ENCODE measurements around the gene SREBF1. TPM values are rescaled to one million over a fixed set of nuclear protein-coding genes. Genes with fewer than 3 reads are reported as not detected.

The SREBF1 gene
- total RNA-seq, result 100 to 1,000 TPM in 1 of 2 donors, 10 to 100 TPM in 1; 67.2 to 103 TPM

DNA sequence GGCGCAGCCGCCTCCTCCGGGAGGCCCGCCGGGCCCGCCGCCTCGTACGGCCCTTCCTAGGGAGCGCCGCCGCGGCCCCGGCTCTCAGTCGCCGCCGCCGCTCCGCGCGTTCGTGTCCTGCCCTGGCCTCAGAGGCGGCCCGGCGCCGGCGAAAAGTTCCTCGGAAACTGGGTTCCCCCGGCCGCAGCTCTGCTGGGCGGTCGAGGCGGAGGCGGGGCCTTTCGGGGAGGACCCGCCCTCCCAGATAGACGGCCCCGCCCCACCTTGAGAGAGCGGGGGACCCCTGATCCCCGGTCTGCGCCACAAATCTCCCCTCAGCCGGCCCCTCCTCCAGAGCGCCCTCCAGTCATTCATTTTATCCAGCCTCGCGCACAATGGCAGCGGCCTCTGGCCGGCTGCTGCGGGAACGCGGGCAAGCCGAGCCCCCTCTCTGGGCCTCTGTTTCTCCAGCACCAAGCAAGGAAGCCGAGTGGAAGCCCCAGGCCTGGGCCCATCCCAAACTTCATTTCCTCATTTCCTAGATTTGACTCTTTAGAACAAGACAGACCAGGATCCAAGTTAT is at the start of gene SREBF1:
Gene SREBF1, minus strand, starts transcription at position 169 of the 562 bp plus-strand sequence. CDS start 169 bp downstream, outside the sequence.
- Mint-ChIP-seq H3K36me3 (peaks cover 14% of the 10 kb centered on the region in 2 donors), H3K27ac (peak within 1 kb of the TSS; percentile 90 to 99), H3K9me3 (peaks cover 0 to 7% of the 10 kb centered on the region in 2 donors)
- peak in 1 of 2 donors; percentile 72 for DNase-seq (ENCODE audit: low spot score in 2 of 2)
- ATAC-seq, result peak; percentile 12 to 39

DNA sequence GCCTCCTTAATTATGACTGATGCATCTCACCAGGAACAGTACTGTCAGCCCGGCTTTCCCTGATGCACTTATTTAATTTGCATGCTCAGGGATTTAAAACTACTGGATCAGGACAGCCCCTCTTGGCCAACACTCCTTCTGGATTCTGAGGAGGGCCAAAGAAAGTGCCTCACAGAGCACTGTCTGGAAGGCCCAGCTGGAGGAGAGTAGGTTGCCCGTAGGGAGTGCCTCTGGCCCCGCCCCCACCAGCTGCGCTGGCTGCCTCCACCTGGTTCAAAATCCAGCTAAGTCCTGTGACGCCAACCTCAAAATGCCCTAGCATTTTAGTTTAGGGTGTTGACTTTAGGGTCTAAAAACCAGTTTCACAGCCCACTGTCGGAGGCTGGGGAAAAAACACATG is 49.4 kb upstream of the SREBF1 start:
- ATAC-seq, result no peak
- no peak for DNase-seq (ENCODE audit: low spot score in 2 of 2)
- H3K27ac Mint-ChIP-seq, result no peak overlapping the region
- no peaks in the 10 kb centered on the region for H3K9me3 Mint-ChIP-seq
- no peaks in the 10 kb centered on the region for H3K36me3 Mint-ChIP-seq

DNA sequence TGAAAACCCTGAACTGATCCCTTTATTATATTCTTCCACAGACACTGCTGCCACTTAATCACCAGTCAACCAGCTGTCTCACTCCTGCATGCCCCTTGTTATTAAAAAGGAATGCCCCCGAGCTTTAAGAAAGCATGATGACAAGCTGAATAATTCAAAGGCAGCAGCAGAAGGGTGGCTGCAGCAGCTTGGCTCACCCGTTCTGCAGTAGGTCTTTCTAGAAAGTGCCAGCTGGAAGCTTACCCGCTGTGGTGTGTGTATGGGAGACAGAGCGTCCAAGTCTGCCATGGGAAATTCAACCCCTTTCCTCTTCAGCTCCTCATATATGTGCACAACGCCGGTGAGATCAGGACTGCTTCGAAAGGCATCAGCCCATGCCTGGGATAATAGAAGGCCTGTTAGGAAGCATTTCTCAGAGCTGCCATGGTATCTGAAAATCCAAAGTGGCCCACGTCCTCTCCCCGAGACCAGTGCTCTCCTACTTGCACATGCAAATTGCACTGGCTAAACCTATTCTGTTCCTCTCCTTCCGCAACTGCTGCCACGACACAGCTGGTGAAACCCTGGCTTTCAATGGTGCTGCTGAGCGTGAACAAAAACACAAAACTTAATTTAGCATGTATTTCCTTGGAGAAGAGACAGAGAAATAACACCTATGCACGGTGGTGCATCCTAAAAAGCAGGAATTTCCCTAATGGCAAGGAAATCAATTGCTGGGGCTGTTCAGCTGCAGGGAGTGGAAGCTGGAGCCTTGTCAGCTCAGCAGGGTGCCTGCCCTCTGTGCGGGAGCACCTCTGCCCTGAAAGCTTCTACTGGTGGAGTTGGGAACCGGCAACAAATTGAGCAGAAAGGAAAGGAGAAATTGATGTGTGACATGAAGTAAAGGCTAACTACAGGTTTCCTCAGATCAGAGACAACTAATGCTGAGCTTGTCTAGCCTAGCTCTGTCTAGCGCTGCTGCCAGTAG is 47.9 kb upstream of the SREBF1 start:
- H3K36me3 Mint-ChIP-seq, result no peaks in the 10 kb centered on the region
- DNase-seq (ENCODE audit: low spot score in 2 of 2) (no peak), ATAC-seq (no peak)
- no peak overlapping the region for H3K27ac Mint-ChIP-seq
- no peaks in the 10 kb centered on the region for H3K9me3 Mint-ChIP-seq

DNA sequence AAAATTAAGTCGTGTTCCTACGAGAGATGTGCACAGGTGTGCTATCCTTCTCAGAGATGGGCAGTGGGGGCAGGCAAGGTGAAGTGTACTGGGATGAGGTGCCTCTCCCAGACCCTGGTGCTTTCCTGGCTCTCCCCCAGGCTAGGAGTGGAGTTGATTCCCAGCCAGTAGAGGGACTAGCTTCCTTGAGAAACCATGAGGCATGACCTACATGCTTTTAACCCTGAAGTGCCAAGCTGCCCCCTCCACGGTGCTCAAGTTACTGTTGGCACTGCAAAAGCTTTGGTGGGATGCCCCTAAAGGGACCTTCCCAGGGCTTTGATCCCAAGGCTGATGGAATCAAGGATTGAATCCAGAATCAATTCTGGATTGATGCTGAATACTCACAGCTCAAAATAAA is 47.0 kb upstream of the SREBF1 start:
- Mint-ChIP-seq H3K27ac (no peak overlapping the region), H3K36me3 (no peaks in the 10 kb centered on the region), H3K9me3 (no peaks in the 10 kb centered on the region)
- no peak for DNase-seq (ENCODE audit: low spot score in 2 of 2)
- no peak for ATAC-seq

DNA sequence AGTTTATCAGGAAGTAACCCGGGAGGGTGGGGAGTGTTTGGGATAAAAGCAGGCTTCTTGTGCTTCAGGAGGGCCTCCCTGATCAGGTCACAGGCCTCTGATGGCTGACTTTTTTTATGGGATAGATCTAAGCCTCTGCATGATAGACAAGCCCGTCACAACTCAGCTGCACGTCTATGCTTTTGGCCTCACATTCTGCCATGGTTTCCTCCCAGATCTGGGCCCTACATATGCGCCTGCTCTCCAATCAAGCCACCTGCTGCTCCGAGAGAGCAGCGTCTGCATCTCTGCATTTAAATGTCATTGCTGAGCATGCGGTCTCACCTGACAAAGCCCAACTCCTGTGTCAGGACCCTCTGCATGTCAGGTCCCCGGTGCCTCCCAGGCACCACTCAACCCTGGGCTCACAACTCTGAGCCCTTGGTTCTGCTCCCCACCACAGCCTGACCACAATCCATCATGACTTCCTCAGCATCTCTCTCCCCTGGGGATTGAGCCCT is 45.3 kb upstream of the SREBF1 start:
- no peak for DNase-seq (ENCODE audit: low spot score in 2 of 2)
- Mint-ChIP-seq H3K27ac (peak overlapping the region; percentile 29 to 80), H3K36me3 (no peaks in the 10 kb centered on the region), H3K9me3 (no peaks in the 10 kb centered on the region)
- no peak for ATAC-seq

DNA sequence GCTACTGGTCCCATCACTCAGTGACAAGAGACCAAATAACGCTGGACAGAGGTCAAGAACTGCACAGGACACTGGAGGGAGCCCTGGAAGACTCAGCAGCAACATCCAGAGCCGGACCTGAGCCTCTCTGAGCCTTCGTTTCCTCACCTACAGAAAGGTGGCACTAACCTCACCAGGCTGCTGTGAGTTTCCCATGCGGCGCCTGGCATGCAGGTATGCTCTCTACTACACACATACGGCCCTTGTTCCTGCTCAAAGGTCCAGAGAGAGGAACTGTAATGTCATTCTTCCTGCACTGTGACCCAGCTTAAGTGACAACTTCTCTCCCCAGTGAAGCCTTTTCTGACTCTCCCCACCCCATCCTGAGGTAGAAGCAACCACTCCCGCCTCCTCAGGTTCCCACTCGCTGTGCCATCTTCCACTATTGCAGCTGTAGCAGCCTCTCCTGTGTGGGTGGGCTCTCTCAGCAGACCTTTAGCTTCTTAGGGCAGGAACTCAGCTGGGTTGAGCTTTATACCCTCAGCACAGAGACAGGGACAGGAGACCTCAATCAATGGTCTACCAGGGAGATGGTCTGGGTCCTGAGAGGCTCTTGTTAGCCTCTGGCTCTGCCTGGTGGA is 43.9 kb upstream of the SREBF1 start:
- no peak for ATAC-seq

DNA sequence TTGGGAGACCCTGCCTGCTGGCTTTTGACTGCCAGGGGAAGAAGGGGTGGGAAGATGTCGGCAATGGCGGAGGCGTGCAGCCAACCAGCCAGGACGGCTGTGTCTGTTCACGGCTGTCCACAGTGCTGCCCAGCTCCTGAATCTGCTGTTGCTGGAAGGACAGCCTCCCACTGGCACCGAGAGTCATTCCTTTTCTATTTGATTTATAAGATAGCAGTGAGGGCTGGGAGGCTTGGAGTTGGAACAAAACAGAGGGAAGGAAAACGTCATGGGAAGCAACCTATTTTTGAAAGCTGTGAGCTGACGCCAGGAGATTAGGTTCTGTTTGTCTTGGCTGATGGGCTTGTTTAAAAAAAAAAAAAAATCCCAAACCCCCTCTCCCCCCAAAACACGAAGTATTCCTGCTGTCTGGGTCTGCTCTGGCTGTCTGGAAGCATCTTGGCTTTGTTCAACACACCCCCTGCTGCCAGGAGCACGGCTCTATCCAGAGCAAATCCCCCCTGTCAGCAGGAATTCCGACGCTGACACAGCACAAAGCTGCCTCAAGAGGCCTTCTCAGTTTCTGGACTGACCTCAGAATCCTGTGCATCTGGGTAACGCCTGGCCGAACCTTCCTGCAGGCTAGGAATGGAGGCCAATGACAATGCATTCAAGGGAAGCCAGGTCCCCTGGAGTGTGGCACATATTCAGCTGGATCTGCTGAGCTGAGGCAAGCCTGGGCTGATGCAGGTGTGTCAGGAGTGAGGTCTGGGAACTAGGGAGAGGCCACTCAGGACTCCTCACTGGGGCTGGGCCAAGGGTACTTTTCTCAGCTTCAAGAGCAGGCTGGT is 41.0 kb upstream of the SREBF1 start:
- Mint-ChIP-seq H3K9me3 (no peaks in the 10 kb centered on the region), H3K36me3 (no peaks in the 10 kb centered on the region), H3K27ac (peak overlapping the region in 1 of 2 donors; percentile 81)
- ATAC-seq (no peak), DNase-seq (ENCODE audit: low spot score in 2 of 2) (no peak)

More for the DNA sequence above, 43.9 kb upstream of the SREBF1 start:
- H3K36me3 Mint-ChIP-seq, result no peaks in the 10 kb centered on the region
- peak overlapping the region in 1 of 2 donors; percentile 77 for H3K27ac Mint-ChIP-seq
- no peaks in the 10 kb centered on the region for H3K9me3 Mint-ChIP-seq
- no peak for DNase-seq (ENCODE audit: low spot score in 2 of 2)

DNA sequence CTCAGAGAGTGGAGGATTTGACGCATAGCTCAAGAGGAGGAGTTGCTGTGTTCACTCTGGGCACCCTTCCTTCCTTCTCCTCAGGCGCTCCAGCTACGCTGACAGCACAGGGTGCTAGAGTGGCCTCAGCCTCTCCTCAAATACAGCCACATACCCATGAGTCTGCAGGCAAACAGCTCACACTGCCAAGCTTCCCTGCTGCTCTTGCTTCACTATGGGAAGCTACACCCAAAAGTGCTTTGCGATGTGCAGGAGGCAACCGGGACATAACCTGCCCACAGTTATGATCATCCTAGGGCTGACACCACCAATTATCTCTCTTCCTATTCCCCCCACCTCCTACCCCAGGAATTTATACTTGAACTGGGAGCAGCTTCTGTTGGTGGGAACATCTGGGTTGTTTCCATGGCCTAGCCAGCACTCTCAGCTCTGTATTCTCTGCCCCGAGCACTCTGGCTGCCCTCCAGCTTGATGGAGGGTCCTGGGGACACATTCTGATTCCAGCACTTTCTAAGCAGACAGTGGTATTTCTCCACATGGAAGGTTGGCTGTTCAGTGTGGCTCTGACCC is 40.3 kb upstream of the SREBF1 start:
- H3K27ac Mint-ChIP-seq, result peak overlapping the region in 1 of 2 donors; percentile 81
- DNase-seq (ENCODE audit: low spot score in 2 of 2) (no peak), ATAC-seq (no peak)
- H3K9me3 Mint-ChIP-seq, result no peaks in the 10 kb centered on the region
- H3K36me3 Mint-ChIP-seq, result no peaks in the 10 kb centered on the region

DNA sequence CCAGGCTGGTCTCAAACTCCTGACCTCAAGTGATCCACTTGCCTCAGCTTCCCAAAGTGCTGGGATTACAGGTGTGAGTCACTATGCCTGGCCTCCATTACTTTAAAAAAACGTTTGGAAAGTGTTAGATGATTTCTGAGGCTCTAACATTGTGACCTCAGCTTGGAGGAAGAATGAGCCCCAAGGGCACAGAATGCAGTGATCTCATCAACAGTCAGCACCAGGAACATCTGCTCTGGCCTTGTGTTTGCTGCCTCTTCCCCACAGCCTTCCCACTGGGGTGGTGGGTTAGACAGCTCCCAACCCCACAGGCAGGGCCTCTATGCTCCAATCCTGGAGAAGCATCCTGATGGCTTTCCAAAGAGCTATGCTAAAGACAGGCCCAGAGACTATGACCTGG is 37.7 kb upstream of the SREBF1 start:
- H3K9me3 Mint-ChIP-seq, result no peaks in the 10 kb centered on the region
- no peak overlapping the region for H3K27ac Mint-ChIP-seq
- no peak for ATAC-seq
- H3K36me3 Mint-ChIP-seq, result peaks cover 0 to 3% of the 10 kb centered on the region in 2 donors
- DNase-seq (ENCODE audit: low spot score in 2 of 2), result no peak

DNA sequence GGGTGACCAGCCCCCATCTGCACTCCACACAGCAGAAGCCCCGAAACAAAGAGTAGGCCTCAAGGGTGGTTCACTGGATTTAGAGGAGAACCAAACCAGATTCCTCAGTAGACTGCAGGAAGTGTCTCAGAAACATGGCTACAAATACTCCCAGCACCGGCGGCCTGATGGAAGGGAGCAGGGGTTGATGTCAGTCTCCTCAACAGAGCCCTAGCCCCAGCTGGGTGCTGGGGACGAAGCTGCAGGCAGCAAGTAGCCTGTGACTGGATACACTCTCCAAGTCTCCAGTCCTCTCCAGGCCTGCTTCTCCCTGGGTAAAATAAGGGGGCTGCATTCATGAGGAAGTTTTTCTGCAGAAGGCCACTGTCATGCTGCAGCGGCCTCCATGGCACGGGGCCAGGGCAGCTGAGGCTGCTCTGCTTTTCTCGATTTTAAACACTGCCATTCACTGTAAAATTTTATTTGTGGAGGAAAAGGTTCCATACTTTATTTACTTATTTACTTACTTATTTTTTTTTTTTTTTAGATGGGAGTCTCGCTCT is 36.7 kb upstream of the SREBF1 start:
- Mint-ChIP-seq H3K36me3 (peaks cover 0 to 7% of the 10 kb centered on the region in 2 donors), H3K27ac (peak overlapping the region in 1 of 2 donors; percentile 2), H3K9me3 (no peaks in the 10 kb centered on the region)
- no peak for DNase-seq (ENCODE audit: low spot score in 2 of 2)
- no peak for ATAC-seq

DNA sequence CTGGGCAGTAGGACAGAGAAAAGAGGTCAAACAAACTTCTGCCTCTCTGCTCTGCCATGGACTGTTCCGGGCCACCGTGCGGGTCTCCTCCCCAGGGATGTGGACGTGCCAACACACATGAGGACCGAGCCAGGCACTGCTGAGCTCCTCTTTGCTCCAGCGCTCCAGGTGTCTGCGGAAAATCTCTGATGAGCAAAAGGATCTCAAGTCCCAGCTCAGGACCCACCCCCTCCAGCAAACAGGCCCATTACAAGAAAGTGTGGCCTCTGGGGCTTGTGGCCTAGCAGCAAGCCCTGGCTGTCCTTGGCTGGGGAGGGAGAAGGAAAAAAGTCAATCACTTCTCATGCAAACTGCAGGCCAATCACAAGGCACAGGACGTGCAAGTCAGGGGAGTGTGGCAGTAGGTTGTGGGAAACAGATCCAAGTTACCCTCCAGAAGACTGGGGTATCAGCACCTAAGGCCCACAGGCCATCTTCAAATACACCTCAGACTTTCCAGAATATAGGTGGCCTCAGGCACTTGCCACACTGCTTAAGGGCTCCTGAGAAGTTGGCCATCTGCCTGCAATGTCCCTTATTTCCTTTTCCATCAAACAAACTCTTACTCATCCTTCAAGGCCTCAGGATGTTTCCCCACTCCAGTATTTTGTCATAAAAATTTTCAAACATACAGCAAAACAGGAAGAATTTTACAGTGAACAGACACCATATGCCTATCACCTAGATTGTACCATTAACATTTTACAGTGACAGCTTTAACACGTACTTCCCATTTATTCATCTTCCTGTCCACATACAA is 36.0 kb upstream of the SREBF1 start:
- Mint-ChIP-seq H3K36me3 (peaks cover 0 to 7% of the 10 kb centered on the region in 2 donors), H3K9me3 (no peaks in the 10 kb centered on the region), H3K27ac (peak overlapping the region in 1 of 2 donors; percentile 2)
- DNase-seq (ENCODE audit: low spot score in 2 of 2) (no peak), ATAC-seq (no peak)

DNA sequence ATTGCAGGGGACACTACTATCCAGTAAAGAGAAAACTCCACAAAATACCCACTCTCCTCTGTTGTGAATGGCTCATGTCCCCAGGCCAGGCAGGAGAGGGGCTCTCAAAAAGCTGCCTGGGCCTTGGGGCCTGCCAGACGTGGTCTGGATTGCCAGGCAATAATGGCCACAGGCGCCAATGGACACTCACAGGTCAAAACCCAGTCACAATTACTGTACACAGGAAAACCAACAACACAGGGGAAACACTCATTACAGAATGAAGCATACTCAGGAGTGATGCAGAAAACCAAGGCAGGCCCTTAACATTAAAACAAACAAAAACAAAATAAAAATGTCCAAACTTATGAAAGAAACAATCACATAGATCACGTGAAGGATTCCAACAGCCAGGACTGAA is 35.1 kb upstream of the SREBF1 start:
- no peak for DNase-seq (ENCODE audit: low spot score in 2 of 2)
- ATAC-seq, result no peak
- Mint-ChIP-seq H3K36me3 (peaks cover 0 to 7% of the 10 kb centered on the region in 2 donors), H3K9me3 (no peaks in the 10 kb centered on the region), H3K27ac (no peak overlapping the region)

DNA sequence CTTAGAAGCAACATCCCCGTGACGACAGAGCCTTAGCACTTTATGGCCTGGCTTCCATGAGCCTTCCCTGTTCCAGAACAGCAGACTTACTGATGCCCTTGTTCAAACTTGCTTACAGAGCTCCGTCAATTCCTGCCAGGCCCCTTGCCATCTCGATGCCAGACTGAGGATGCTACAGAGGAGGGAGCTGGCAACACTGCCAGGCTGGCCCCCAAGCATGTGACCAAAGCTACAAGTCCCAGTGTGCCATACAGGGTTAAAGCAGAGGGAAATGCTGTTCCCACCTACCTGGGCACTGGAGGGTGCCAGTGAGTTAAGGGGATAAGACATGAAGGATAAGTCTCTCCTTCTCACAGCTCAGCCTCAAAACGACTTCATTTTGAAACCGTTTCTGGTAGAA is 33.5 kb upstream of the SREBF1 start:
- ATAC-seq, result no peak
- Mint-ChIP-seq H3K36me3 (peaks cover 0 to 7% of the 10 kb centered on the region in 2 donors), H3K9me3 (no peaks in the 10 kb centered on the region), H3K27ac (no peak overlapping the region)
- DNase-seq (ENCODE audit: low spot score in 2 of 2), result no peak

DNA sequence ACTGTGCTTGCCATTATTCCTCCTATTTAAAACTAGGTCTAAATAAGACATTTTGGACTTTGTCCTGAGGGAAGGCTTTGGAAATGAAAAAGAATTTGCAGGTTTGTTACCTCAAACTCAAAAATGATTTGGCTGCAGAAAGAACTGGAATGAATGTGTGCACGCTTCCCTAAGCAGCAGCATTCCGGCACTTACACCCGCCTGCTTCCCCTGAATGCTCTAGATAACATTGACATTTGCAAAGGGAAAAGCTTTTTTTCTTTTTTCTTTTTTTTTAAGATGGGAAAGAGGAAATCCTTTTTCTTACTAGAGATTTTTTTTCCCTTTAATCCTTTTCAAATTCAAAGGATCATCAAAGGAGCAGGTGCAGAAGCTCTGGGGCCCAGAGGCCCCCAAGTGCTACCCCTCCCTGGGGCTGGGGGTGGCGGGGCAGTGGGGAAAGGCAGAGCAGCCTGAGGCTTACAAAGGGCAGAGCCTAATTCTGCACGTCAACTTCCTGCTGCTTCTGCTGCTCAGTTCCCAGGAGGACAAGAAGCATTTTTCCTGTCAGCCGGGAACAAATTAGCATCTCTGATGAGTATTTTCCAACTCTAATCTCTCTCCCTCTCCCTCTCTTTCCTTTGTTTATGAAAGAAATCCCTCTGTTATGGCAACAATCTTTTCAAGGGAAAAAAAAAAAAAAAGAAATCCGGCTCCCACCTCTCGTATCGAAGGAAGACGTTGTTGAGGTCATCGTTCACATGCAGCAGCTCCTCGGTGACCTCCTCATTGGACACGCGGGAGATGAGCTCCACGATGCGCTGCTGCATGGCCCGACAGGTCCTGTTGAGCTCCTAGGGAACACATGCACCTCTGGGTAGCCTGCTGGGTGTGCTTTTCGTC is 32.1 kb upstream of the SREBF1 start:
- Mint-ChIP-seq H3K36me3 (peaks cover 0 to 7% of the 10 kb centered on the region in 2 donors), H3K9me3 (no peaks in the 10 kb centered on the region), H3K27ac (no peak overlapping the region)
- DNase-seq (ENCODE audit: low spot score in 2 of 2) (no peak), ATAC-seq (no peak)
